Measurements from ENCODE around the gene NOL8.

Gene NOL8

DNA sequence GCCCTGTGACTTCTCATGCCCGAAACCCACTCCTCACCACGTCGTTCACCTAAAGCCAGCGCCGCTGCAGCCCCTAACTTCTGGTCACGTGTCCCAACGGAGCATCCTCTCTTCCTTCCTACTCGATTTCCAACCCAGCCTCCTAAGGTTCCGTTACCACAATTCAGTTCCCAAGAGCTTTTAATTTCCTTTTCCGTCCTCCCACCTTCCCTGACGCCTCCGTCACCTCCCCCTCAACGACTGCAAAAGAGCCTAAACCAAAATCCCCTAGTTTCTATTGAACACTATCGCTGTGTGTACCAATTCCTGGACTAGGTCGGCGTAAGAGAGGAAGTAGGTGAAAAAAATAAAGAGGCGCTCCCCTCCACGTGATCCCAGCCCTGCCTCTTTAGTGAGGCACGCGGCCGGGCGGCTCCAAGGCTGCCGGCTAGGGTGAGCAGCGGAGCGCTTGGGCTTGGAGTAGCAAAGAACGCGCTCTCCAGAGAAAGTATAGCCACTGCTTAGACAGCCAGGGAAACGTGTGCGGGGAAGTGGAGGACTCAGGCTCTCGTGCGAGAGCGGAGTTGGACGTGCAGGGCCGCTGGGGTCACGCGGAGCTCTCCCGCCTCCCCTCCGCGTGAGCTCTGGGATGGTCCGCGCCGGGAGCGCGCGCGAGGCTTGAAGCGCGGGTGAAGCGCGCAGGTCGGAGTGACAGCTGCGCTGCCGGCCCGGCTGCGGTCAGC, at the start of gene NOL8, which contains the start of gene CENPP:
NOL8 (minus strand) TSS at position 82 of the 722 bp plus-strand sequence. CDS start 1,189 bp downstream, outside the sequence.
CENPP (plus strand) TSS at position 685 of the 722 bp plus-strand sequence.
- DNase-seq (ENCODE audit: low read depth) = peak; percentile 89
- H3K4me3 ChIP-seq (ENCODE audit: control insufficient read depth, low read depth, low read length) = peak within 1 kb of the TSS; percentile 83
- TF ChIP-seq, protein P1, sequence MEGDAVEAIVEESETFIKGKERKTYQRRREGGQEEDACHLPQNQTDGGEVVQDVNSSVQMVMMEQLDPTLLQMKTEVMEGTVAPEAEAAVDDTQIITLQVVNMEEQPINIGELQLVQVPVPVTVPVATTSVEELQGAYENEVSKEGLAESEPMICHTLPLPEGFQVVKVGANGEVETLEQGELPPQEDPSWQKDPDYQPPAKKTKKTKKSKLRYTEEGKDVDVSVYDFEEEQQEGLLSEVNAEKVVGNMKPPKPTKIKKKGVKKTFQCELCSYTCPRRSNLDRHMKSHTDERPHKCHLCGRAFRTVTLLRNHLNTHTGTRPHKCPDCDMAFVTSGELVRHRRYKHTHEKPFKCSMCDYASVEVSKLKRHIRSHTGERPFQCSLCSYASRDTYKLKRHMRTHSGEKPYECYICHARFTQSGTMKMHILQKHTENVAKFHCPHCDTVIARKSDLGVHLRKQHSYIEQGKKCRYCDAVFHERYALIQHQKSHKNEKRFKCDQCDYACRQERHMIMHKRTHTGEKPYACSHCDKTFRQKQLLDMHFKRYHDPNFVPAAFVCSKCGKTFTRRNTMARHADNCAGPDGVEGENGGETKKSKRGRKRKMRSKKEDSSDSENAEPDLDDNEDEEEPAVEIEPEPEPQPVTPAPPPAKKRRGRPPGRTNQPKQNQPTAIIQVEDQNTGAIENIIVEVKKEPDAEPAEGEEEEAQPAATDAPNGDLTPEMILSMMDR (conservative IDR thresholded peaks at IDR 0.05; ENCODE audit: control insufficient read depth, insufficient read depth, low read depth, low read length) = no peak

DNA sequence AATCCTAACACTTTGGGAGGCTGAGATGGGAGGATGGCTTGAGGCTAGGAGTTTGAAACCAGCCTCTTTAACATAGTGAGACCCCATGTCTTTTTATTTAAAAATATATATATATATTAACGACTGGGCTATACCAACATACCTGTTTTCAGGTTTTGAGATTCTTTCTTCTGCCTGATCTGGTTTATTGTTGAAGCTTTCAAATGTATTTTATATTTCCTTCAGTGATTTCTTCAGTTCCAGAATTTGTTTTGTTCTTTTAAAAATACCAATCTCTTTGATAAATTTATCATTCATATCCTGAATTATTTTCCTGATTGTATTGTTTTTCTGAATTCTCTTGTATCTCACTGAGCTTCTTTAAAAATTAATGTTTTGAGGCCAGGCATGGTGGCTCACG, 48.0 kb upstream of the NOL8 start:
- TF ChIP-seq, protein P1 (conservative IDR thresholded peaks at IDR 0.05; ENCODE audit: control insufficient read depth, insufficient read depth, low read depth, low read length) = no peak
- no peak for DNase-seq (ENCODE audit: low read depth)
- no peak overlapping the region for H3K4me3 ChIP-seq (ENCODE audit: control insufficient read depth, low read depth, low read length)

DNA sequence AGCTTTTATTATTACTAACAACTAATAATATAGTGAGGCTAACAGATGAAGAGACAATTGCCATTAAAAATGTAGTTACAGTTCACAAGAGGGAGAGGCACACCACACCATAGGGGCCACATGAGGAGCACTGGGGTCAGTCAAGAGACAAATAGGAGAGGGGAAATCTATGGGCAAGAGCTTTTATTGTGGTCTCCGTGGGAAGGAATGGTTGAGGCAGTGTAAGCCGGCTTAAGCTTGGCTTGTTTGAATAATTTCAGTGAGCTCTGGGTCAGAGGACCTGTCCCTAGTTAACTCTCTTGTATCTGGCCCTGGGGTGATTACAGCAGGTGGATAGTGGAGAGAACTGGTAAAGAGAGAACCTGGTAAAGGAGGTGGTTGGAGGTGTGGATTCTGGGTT, 43.9 kb upstream of the NOL8 start:
- DNase-seq (ENCODE audit: low read depth) = no peak
- TF ChIP-seq, protein P1 (conservative IDR thresholded peaks at IDR 0.05; ENCODE audit: control insufficient read depth, insufficient read depth, low read depth, low read length) = no peak
- no peak overlapping the region for H3K4me3 ChIP-seq (ENCODE audit: control insufficient read depth, low read depth, low read length)

DNA sequence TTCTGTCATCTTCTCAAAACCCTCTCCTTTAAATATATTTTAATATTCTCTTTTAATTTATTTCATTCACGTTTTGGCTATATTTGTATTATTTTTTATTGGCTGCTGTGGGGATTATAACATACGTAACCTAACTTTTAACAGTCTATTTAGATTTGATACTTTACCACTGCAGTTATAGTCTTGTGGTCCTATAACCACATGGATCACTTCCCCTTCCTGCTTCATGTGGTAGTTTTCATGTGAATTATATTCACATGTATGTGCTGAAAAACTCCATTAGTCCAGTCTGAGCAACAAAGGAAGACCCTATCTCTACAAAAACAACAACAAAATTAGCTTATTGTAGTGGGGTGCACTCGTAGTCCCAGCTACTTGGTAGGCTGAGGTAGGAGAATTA, 34.9 kb upstream of the NOL8 start:
- TF ChIP-seq, protein P1 (conservative IDR thresholded peaks at IDR 0.05; ENCODE audit: control insufficient read depth, insufficient read depth, low read depth, low read length) = no peak
- H3K4me3 ChIP-seq (ENCODE audit: control insufficient read depth, low read depth, low read length) = no peak overlapping the region
- DNase-seq (ENCODE audit: low read depth) = no peak

DNA sequence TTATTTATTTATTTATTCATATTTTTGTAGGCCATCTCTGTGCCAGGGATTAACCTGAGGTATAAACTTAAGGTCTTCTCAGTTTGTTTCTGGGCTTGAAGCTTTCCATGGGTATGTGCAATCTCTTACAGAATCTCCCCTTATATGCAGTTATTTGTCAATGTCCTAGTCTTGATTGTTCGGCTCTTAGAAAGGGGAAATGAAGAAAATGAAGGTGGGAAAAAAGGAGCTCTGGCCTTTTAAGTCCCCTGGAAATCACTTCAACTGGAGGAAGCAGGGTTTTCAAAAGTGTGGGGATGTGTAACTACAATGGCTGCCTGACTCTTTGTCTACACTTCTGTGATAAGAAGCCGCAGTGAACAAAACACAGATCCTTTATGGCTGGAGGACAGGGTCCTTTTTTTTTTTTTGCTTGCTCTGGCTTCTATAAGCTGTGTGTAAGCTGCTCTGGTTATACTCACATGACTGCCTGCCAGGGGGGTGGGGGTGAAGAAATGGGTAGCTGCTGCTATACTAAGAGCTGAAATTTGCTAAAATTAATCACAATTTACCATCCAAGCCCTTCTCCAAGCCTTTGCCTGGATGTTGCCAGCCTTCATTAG, 34.3 kb upstream of the NOL8 start:
- TF ChIP-seq, protein P1 (conservative IDR thresholded peaks at IDR 0.05; ENCODE audit: control insufficient read depth, insufficient read depth, low read depth, low read length) = no peak
- H3K4me3 ChIP-seq (ENCODE audit: control insufficient read depth, low read depth, low read length) = no peak overlapping the region
- DNase-seq (ENCODE audit: low read depth) = no peak

DNA sequence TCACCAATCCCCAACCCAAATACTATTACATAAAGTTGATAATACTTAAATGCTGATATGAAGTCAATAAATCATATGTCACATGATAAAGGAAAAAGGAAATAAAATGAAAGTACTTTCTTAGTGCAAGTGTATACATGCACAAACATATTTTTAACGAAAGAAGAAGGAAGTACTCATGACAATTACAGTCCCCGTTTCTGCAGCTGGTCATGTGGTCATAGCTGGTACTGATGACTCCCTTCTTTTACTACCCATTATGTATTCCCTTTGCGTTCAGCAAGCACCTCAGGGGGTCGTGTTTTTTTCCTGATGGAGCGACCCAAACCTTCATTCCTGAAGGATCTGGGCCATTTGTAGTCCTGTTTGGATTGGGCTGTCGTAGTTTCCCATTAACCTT, 27.9 kb upstream of the NOL8 start:
- H3K4me3 ChIP-seq (ENCODE audit: control insufficient read depth, low read depth, low read length) = no peak overlapping the region
- DNase-seq (ENCODE audit: low read depth) = no peak
- TF ChIP-seq, protein P1 (conservative IDR thresholded peaks at IDR 0.05; ENCODE audit: control insufficient read depth, insufficient read depth, low read depth, low read length) = no peak

All from fibroblast of mammary gland (primary cell).